ENCODE data around the gene ASPSCR1.

DNA sequence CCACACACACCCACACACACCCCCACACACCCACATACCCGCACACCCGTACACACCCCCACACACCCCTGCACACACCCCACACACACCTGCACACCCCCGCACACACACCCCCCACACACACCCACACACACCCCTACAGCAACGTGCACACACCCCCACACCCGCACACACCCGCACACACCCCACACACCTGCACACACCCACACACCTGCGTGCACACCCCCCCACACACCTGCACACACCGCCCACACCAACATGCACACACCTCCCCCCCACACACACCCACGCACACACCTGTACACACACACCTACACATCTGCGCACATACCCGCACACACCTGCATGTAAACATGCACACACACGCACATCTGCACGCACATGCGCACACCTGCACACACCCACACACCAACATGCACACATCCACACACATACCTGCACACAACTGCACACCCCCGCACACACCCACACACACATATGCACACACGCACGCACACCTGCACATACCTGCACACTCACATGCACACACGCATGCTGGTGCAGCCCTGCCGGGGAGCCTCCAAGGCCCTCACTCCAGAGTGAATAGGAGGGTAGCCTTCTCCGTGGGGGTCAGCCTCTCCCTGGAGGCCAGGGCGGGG lies 7.5 kb downstream of the ASPSCR1 start:
- TF ChIP-seq POLR2A (IDR thresholded peaks at IDR 0.05; ENCODE audit: low read length) (no peak), GATA1 (IDR thresholded peaks at IDR 0.05; ENCODE audit: low read depth, low read length) (no peak)

Data from erythroblast (primary cell).